HG02938 (cell line): ENCODE data around the gene GALNT3.

Experiments used
- ATAC-seq: cut with Tn5 transposase; IDR thresholded peaks from one replicate; pipeline ENCODE4 v1.9.1; 2021; ENCODE audit warnings: mild to moderate bottlenecking, moderate library complexity; ENCODE audit not compliant: unreplicated experiment

The GALNT3 gene

DNA sequence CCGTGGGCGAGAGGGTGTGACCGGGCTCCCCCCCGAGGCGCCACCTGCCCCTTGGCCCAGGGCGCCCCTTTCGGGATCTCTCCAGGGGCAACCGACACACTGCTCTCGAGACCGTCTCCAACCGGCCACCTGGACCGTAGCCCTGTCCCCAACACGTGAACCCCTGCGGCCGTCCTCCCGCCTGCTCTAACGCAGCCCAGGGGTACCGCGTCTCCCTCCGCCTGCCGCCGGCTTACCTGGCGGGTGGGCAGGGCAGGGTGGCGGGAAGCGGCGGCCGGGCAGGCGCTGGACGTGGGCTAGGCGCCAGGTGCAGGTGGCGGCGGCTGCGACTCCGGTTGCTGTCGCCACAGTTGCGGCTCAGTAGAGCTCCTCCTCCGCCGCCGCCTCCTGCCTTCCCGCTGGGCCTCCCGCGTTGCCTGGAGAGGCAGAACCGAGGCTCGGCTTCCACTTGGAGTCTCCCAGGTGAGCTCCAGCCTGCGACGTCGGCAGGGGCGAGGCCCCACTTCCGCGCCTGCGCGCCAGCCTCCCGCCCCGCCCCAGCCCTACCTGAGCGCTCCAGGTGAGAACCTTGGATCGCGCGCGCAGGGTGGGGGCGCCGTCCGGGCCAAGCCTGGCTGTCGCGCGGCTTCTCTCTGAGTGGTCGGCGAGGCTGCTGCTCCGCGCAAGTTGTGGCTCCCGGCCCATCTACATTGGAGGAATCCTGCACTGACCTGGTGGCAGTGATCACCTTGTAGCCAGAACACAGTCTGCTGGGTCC lies at the start of gene GALNT3:
Gene GALNT3 (minus strand): TSS at position 469 of the 757 bp plus-strand sequence. CDS start 23,547 bp downstream, outside the sequence.
- ATAC-seq = peak; percentile 25

DNA sequence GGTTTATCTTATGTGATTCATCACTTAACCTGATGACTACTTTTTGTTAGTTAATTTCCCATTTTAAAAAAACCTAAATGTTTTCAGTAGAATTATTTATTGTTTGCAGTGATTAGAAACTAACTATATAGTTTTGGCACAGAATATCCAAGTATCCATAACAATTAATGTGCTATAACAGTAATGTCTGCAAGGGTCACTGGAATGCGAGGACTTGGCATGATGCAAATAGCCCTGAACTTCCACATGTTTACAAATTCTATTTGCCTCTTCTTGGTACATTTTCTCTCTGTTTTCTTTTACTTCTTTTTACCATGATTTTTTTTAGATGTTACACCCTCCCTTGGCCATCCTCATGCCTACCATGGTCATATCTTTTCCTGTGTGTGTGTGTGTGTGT lies 49.3 kb upstream of the GALNT3 start:
- ATAC-seq = no peak

DNA sequence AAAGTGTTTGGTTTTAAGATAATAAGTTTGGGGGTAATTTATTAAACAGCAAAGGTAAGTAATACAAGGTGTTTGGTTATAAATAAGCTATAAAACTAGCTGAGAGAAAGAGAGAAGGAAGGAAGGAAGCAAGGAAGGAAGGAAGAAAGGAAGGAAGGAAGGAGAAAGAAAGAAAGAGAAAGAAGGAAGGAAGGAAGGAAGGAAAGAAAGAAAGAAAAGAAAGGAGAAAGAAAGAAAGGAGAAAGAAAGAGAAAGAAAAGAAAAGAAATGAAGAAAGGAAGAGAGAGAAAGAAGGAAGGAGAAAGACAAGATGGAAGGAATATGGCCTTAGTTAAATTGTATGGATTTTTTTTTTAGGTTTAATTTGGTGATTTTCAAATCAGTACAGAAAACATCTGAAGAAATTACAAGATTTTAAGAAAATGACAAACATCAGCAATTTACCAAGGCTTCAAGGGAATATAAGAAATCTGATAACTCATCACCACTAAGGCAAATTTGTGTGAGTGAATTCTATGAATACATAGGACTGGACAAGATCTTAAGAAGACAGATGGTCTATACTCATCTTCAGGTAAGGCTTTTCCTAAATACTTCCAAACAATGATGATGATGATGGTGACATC lies 46.4 kb upstream of the GALNT3 start:
- no peak for ATAC-seq

- ATAC-seq = no peak
Observed at GRCh38 chr2:165839610-165840009, 45.6 kb upstream of the GALNT3 start.

DNA sequence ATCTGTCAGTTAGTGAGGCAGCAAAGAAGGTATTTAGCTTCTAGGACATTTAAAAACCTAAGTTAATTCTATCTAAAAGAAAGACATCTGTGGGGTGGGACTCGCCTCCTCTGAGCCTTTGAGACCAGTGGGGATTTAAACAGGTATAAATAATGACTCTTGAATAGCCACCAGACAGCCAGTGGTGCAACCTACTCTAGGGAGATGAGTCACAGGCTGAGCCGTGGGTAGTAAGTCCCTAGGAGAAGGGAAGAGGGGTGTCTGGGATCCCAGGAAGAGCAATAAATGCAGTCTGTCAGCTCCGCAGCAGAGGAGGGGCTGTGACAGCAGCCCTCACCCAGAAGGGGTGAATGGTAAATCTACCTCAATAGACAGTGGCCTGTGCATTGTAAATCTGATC lies 43.1 kb upstream of the GALNT3 start:
- ATAC-seq = no peak

DNA sequence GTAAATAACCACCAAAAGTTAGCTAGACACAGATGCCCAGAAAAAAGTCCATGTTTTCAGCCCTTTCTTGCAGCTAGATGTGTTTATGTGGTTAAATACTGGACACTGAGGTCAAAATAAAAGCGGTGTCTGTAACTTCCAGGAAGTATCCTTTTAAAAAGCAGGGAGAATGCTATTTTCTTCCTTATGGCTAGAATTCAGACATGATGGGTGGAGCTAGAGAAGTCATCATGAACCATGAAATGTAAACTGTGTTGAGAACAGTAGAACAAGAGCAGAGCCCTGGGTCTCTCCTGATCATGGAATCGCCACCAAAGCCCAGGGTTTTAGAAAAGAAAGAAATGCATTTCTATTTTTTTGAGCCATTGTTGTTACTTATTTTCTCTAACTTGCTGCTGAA lies 41.3 kb upstream of the GALNT3 start:
- no peak for ATAC-seq

- ATAC-seq = no peak
Observed at GRCh38 chr2:165833156-165833555, 39.1 kb upstream of the GALNT3 start.

DNA sequence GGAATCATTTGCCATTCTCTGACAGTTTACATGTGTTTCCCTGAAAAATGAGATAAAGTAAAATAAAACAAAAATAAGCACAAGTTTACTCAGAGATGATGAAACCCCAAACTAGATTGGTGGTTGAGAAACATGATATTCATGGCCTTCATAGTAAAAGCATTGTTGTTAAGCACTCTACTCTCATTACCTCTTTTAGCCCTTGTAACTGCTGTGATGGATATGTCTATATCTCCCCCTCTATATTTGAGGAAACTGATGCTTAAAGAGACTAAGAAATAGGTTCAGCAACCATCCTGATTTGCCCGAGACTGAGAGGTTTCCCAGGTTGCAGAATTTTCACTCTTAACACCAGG lies 33.9 kb upstream of the GALNT3 start:
- ATAC-seq = peak; percentile 46

- peak; percentile 93 for ATAC-seq
Observed at GRCh38 chr2:165827016-165827920, 33.2 kb upstream of the GALNT3 start.

DNA sequence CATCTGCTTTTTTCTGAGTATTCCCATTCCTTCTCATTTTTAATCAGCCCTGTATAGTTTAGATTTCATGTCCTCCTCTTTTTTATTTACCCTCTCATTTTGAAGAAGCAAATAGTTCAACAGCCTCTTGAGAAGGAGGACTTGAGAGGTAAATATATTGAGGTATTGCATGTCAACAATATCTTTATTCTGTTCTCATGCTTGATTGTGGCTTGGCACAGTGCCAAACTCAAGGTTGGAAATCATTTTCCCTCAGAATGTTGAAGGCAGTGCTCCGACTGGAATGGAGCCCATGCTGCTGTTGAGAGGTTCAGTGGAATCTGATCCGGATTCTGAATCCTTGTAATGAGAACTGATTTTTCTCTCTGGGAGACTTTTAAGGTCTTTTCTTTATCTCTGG lies 31.0 kb upstream of the GALNT3 start:
- no peak for ATAC-seq

- no peak for ATAC-seq
Observed at GRCh38 chr2:165820296-165820695, 26.2 kb upstream of the GALNT3 start.

DNA sequence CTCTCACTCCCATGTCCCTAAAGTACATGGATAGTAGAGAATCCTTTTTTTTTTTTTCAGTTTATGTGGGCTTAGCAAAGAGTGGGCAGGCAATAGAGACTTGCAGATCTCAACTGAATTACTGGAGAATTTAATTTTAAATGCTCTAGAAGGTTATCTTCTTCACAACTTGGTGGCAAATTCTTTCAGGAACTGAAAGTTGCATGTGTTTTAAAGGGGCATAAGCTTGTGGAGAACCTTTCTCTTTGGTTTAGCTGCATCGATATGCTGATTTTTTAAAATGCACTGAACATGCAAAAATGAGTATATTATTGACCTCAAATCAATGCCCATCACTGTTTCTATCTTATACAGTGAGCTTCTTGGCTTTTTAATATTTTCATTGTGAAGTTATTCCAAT lies 24.9 kb upstream of the GALNT3 start:
- ATAC-seq = no peak

DNA sequence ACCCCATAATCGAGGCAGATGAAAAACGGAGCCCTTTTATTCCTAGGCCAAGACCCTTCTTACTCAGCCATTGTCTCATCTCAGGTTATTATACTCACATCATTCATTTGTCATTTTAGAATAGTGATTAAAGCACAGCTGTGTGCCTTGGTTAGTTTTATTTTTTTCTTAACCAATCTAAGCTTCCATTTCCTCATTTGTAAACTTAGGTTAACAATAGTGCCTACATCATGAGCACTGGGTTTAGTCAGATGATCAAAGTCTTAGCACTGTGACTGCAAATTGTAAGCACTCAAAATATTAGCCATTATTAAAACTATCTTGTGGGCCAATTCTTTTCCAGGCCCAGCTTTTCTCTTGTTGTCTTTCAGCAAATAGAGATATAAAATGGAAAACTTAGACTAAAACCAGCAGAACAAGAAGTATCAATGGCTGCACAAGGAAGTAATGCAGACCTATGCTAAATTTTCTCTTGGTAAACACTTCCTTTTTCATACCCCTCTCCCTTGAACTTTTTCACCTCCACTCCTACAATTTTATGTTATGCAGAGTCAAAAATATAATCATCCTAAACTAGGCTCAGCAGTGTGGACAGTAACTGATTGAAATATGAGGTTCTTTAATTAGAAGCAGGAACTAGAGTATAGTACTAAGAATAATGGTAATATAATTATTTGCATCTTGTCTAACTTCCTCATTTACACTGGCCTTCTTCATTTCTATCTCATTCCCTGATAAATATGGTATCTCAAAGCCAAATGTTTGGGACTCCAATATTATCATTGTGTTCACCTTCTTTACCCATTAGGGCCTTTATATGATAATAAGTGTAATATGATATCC lies 21.5 kb upstream of the GALNT3 start:
- peak; percentile 82 for ATAC-seq

DNA sequence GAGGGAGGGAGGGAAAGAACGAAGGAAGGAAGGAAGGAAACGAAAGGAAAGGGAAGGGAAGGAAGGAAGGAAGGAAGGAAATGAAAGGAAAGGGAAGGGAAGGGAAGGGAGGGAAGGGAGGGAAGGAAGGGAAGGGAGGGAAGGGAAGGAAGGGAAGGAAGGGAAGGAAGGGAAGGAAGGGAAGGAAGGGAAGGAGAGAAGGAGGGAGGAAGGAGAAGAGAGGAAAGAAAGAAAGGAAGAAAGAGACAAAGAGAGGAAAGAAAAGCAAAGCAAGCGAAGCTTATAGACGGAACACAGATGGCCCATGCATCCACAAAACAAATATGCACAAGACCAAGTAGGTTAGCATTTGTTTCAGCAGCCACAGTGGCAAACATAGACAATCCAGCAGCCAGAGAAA lies 20.4 kb upstream of the GALNT3 start:
- ATAC-seq = no peak

DNA sequence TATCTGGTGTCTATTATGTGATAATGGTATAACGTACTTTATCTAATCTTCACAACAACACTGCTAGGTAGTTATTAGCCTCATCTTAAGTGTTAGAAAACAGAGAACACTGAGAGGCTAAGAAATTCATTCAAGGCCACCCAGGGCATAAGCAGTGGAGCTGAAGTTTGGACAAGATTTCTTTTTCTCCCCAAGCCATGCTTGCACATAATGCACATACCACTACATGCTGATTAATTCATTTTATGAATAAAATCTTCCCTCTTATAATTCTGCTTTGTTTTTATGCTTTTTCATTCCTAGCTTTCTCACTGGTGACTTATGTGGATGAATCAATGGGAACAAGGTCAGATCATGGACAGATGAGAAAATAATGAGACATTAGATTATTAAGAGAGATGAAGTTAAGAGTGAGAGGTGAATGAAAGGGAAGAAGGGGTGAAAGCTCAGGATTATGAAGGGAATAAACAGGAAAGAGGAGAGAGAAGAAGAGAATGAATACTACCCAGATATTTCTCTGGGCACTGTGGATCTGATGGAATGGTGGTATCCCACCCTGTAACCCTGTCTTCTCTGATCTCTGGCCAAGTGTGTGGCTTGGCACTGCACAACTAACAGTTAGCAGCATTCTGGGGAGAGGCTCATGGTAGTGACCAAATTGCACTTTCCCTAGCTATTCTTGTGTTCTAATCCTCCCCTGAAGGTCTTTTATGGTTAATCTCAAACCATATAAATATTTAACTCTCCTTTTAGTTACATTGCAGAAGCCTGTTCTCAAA lies 17.7 kb upstream of the GALNT3 start:
- ATAC-seq = no peak

- ATAC-seq = no peak
Observed at GRCh38 chr2:165810418-165810817, 16.4 kb upstream of the GALNT3 start.

- no peak for ATAC-seq
Observed at GRCh38 chr2:165804719-165805118, 10.7 kb upstream of the GALNT3 start.

- no peak for ATAC-seq
Observed at GRCh38 chr2:165803123-165803760, 9.2 kb upstream of the GALNT3 start.

DNA sequence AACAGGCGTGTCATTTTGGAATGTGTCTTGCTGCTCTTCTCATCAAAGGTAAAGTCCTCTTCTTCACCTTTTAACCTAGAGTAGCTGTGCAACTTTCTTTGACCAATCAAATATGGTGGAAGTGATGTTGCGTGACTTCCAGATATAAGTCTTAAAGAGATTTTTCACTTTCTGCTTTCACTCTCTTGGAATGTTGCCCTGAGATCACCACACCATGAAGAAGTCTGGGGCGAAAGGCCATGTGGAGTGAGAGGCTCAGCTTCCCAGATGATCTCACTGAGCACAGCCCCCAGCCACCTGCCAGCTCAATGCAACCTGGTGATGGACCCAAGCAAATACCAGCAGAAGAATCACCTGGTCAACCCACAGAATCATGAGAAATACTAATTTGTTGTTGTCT lies 7.1 kb upstream of the GALNT3 start:
- ATAC-seq = no peak
